Astrocyte of the hippocampus (primary cell): ENCODE results near the gene NUDCD3.
"Not testable (repeated sequence)": the region's sequence is repeated elsewhere in the genome, so short reads cannot be mapped to it uniquely, and the experiment has no call there.

ENCODE experiments used
- DNase-seq: peaks from one replicate; pipeline ENCODE4 v3.0.0; 2011; ENCODE audit warnings: low read depth, low spot score

The NUDCD3 gene

GRCh38 chr7:44449584-44449928 is 40.9 kb downstream of the NUDCD3 start:
- DNase-seq = no peak

GRCh38 chr7:44448922-44449583 is 41.4 kb downstream of the NUDCD3 start:
- DNase-seq = no peak

GRCh38 chr7:44447874-44448425 is 42.5 kb downstream of the NUDCD3 start:
- DNase-seq = no peak

GRCh38 chr7:44445986-44446671 is 44.3 kb downstream of the NUDCD3 start:
- DNase-seq = no peak

- DNase-seq = no peak
Observed at GRCh38 chr7:44441079-44441478, 49.4 kb downstream of the NUDCD3 start.

GRCh38 chr7:44440577-44441078 is 49.8 kb downstream of the NUDCD3 start:
- DNase-seq = no peak

- DNase-seq = no peak
Observed at GRCh38 chr7:44439926-44440325, 50.5 kb downstream of the NUDCD3 start.

- DNase-seq = no peak
Observed at GRCh38 chr7:44438816-44439215, 51.6 kb downstream of the NUDCD3 start.

- DNase-seq = no peak
Observed at GRCh38 chr7:44434201-44434600, 56.3 kb downstream of the NUDCD3 start.

- no peak for DNase-seq
Observed at GRCh38 chr7:44433255-44434022, 57.0 kb downstream of the NUDCD3 start.

- DNase-seq = no peak
Observed at GRCh38 chr7:44432381-44432977, 58.0 kb downstream of the NUDCD3 start.

GRCh38 chr7:44431091-44431608 is 59.3 kb downstream of the NUDCD3 start:
- DNase-seq = no peak

GRCh38 chr7:44430054-44430453 is 60.4 kb downstream of the NUDCD3 start:
- no peak for DNase-seq

- DNase-seq = not testable (repeated sequence)
Observed at GRCh38 chr7:44424762-44425161, 65.7 kb downstream of the NUDCD3 start.

GRCh38 chr7:44416941-44417340 is 73.5 kb downstream of the NUDCD3 start:
- no peak for DNase-seq

GRCh38 chr7:44415510-44415909 is 74.9 kb downstream of the NUDCD3 start:
- DNase-seq = peak; percentile 19

- peak; percentile 67 for DNase-seq
Observed at GRCh38 chr7:44415047-44415446, 75.4 kb downstream of the NUDCD3 start.

GRCh38 chr7:44411306-44411705 is 79.2 kb downstream of the NUDCD3 start:
- DNase-seq = no peak

- DNase-seq = peak; percentile 67
Observed at GRCh38 chr7:44408596-44408995, 81.9 kb downstream of the NUDCD3 start.

GRCh38 chr7:44403775-44404174 is 86.7 kb downstream of the NUDCD3 start:
- no peak for DNase-seq

- DNase-seq = no peak
Observed at GRCh38 chr7:44403176-44403759, 87.2 kb downstream of the NUDCD3 start.
